HEK293 (cell line): ENCODE results near the gene RABGGTA.

Source experiments
- AEBP2 ChIP-seq: fragments of 450-650 bp; formaldehyde crosslinking; IDR thresholded peaks from 2 replicates; pipeline ENCODE4 v1.5.1; 2016; ENCODE audit warnings: missing biosample characterization, missing genetic modification characterization, borderline replicate concordance
- MEIS1 ChIP-seq: sonication (generic); formaldehyde crosslinking; IDR thresholded peaks from 2 replicates; pipeline ENCODE4 v1.8.1; 2022; ENCODE audit warnings: missing genetic modification reagents, mild to moderate bottlenecking, borderline replicate concordance
- PATZ1 ChIP-seq: fragments of 450-650 bp; formaldehyde crosslinking; IDR thresholded peaks from 2 replicates; pipeline ENCODE4 v1.5.1; 2016; ENCODE audit warnings: missing biosample characterization, missing genetic modification characterization
- SP3 ChIP-seq: fragments of 450-650 bp; formaldehyde crosslinking; IDR thresholded peaks from 2 replicates; pipeline ENCODE4 v1.5.1; 2016; ENCODE audit warnings: missing biosample characterization, missing genetic modification characterization
- ZBTB48 ChIP-seq: fragments of 450-650 bp; formaldehyde crosslinking; IDR thresholded peaks from 2 replicates; pipeline ENCODE4 v1.5.1; 2016; ENCODE audit warnings: missing biosample characterization, missing genetic modification characterization
- ZBTB7A ChIP-seq: fragments of 450-650 bp; formaldehyde crosslinking; IDR thresholded peaks from 2 replicates; pipeline ENCODE4 v1.5.1; 2016; ENCODE audit warnings: low read depth, missing biosample characterization, missing genetic modification characterization
- ZBTB8A ChIP-seq: fragments of 450-650 bp; formaldehyde crosslinking; IDR thresholded peaks from 2 replicates; pipeline ENCODE4 v1.5.1; 2016; ENCODE audit warnings: missing biosample characterization, missing genetic modification characterization
- ZIC2 ChIP-seq: fragments of 450-650 bp; formaldehyde crosslinking; IDR thresholded peaks from 2 replicates; pipeline ENCODE4 v1.5.1; 2016; ENCODE audit warnings: missing biosample characterization, missing genetic modification characterization
- ZNF133 ChIP-seq: fragments of 450-650 bp; formaldehyde crosslinking; IDR thresholded peaks from 2 replicates; pipeline ENCODE4 v1.5.1; 2016; ENCODE audit warnings: missing biosample characterization, missing genetic modification characterization
- ZNF157 ChIP-seq: fragments of 450-650 bp; formaldehyde crosslinking; IDR thresholded peaks from 2 replicates; pipeline ENCODE4 v1.5.1; 2016; ENCODE audit warnings: missing biosample characterization, missing genetic modification characterization
- ZNF26 ChIP-seq: fragments of 450-650 bp; formaldehyde crosslinking; IDR thresholded peaks from 2 replicates; pipeline ENCODE4 v1.5.1; 2016; ENCODE audit warnings: missing biosample characterization, missing genetic modification characterization
- ZNF394 ChIP-seq: fragments of 450-650 bp; formaldehyde crosslinking; IDR thresholded peaks from 2 replicates; pipeline ENCODE4 v1.5.1; 2016; ENCODE audit warnings: missing biosample characterization, missing genetic modification characterization, mild to moderate bottlenecking, moderate library complexity, borderline replicate concordance
- ZNF488 ChIP-seq: fragments of 450-650 bp; formaldehyde crosslinking; IDR thresholded peaks from 2 replicates; pipeline ENCODE4 v1.5.1; 2016; ENCODE audit warnings: missing biosample characterization, missing genetic modification characterization
- ZNF518A ChIP-seq: fragments of 450-650 bp; formaldehyde crosslinking; conservative IDR thresholded peaks from 2 replicates; pipeline ENCODE4 v1.5.1; 2016; ENCODE audit warnings: low read depth, missing biosample characterization, missing genetic modification characterization
- ZNF561 ChIP-seq: fragments of 450-650 bp; IDR thresholded peaks from 2 replicates; pipeline ENCODE4 v1.5.1; 2018; ENCODE audit warnings: missing biosample characterization, missing genetic modification characterization, borderline replicate concordance
- ZNF600 ChIP-seq: fragments of 450-650 bp; formaldehyde crosslinking; IDR thresholded peaks from 2 replicates; pipeline ENCODE4 v1.5.1; 2016; ENCODE audit warnings: missing biosample characterization, missing genetic modification characterization
- TF ChIP-seq, protein P1 (sequence below): fragments of 450-650 bp; formaldehyde crosslinking; IDR thresholded peaks from 2 replicates; pipeline ENCODE4 v1.5.1; 2016; ENCODE audit warnings: missing biosample characterization, missing genetic modification characterization
- TF ChIP-seq, protein P2 (sequence below): sonication (generic); formaldehyde crosslinking; IDR thresholded peaks from 2 replicates; pipeline ENCODE4 v1.8.1; 2022; ENCODE audit warnings: mild to moderate bottlenecking, moderate library complexity, missing genetic modification reagents
- TF ChIP-seq, protein P3 (sequence below): fragments of 450-650 bp; formaldehyde crosslinking; IDR thresholded peaks from 2 replicates; pipeline ENCODE4 v1.5.1; 2016; ENCODE audit warnings: missing biosample characterization, missing genetic modification characterization

Gene RABGGTA

DNA sequence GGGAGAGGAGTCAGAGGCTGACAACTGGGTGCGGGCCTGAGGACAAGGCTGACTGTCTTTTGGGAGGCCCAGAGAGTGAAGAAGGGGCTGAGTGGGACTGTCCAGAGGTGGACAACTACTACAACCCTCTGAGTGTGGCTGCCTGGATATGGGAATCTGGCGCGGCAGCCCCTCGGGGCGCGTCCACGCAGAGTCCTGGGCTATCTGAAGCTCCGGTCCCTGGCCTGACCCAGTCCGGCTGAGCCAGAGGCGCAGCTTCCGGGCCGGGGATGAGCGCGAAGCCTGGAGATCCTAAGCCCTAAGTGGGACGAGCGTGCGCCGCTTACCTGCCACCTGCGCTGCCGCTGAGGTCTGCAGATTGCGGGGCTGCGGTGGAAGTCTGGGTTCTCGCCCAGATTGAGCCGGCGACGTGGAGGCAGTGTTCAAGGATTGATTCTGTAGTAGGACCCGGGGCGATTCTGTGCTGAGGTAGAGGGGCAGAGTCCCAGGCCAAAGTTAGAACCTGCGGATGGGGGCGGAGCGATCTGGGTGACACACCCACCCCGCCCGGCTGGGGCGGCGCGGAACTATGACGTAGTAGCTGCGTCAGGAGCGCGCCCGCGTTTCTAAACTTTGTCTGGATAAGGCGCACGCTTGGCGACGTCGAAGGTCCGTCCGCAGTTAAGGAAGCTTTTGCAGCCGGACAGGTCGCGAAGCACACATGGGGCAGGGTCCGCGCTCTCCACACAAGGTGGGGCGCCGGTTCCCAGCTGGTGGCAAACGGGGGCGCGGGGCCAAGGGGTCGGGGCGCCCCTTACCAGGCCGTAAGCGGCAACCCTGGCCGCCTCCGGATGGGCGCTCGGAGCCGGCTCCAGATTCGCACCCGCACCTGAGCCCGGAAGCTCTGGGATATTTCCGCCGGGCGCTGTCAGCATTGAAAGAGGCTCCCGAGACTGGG, 28.1 kb upstream of the RABGGTA start, which contains the start of the genes DHRS1 and NOP9 (continued):
- TF ChIP-seq ZBTB7A (tag by site-specific recombination) (no peak), ZBTB48 (tag by site-specific recombination) (no peak), ZNF133 (tag by site-specific recombination) (no peak), MEIS1 (no peak), PATZ1 (tag by site-specific recombination) (peak; percentile 79), AEBP2 (tag by site-specific recombination) (no peak), ZNF394 (tag by site-specific recombination) (no peak), ZNF488 (tag by site-specific recombination) (no peak), ZNF561 (tag by site-specific recombination) (no peak), ZNF26 (tag by site-specific recombination) (no peak), SP3 (peak; percentile 89), ZBTB8A (tag by site-specific recombination) (peak; percentile 88), ZNF157 (tag by site-specific recombination) (no peak), ZNF600 (peak; percentile 79), ZNF518A (tag by site-specific recombination) (no peak), ZIC2 (tag by site-specific recombination) (no peak)
- TF ChIP-seq, protein P1, sequence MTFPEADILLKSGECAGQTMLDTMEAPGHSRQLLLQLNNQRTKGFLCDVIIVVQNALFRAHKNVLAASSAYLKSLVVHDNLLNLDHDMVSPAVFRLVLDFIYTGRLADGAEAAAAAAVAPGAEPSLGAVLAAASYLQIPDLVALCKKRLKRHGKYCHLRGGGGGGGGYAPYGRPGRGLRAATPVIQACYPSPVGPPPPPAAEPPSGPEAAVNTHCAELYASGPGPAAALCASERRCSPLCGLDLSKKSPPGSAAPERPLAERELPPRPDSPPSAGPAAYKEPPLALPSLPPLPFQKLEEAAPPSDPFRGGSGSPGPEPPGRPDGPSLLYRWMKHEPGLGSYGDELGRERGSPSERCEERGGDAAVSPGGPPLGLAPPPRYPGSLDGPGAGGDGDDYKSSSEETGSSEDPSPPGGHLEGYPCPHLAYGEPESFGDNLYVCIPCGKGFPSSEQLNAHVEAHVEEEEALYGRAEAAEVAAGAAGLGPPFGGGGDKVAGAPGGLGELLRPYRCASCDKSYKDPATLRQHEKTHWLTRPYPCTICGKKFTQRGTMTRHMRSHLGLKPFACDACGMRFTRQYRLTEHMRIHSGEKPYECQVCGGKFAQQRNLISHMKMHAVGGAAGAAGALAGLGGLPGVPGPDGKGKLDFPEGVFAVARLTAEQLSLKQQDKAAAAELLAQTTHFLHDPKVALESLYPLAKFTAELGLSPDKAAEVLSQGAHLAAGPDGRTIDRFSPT: no peak
- TF ChIP-seq, protein P2, sequence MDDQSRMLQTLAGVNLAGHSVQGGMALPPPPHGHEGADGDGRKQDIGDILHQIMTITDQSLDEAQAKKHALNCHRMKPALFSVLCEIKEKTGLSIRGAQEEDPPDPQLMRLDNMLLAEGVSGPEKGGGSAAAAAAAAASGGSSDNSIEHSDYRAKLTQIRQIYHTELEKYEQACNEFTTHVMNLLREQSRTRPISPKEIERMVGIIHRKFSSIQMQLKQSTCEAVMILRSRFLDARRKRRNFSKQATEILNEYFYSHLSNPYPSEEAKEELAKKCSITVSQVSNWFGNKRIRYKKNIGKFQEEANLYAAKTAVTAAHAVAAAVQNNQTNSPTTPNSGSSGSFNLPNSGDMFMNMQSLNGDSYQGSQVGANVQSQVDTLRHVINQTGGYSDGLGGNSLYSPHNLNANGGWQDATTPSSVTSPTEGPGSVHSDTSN (CRISPR knock-in tag): 0 out of 2 replicates have a peak, but pooled peaks have one; percentile 17
- TF ChIP-seq, protein P3, sequence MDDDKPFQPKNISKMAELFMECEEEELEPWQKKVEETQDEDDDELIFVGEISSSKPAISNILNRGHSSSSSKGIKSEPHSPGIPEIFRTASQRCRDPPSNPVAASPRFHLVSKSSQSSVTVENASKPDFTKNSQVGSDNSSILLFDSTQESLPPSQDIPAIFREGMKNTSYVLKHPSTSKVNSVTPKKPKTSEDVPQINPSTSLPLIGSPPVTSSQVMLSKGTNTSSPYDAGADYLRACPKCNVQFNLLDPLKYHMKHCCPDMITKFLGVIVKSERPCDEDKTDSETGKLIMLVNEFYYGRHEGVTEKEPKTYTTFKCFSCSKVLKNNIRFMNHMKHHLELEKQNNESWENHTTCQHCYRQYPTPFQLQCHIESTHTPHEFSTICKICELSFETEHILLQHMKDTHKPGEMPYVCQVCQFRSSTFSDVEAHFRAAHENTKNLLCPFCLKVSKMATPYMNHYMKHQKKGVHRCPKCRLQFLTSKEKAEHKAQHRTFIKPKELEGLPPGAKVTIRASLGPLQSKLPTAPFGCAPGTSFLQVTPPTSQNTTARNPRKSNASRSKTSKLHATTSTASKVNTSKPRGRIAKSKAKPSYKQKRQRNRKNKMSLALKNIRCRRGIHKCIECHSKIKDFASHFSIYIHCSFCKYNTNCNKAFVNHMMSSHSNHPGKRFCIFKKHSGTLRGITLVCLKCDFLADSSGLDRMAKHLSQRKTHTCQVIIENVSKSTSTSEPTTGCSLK (tag by site-specific recombination): no peak
